Islet precursor cell (in vitro differentiated cells): ENCODE data around the gene CLEC7A.
A peak's percentile ranks its signal among the peaks of the same experiment; 100 is the strongest.

Experiments
- DNase-seq: peaks from one replicate; pipeline ENCODE4 v3.0.0-alpha.2; 2018

CLEC7A gene

DNA sequence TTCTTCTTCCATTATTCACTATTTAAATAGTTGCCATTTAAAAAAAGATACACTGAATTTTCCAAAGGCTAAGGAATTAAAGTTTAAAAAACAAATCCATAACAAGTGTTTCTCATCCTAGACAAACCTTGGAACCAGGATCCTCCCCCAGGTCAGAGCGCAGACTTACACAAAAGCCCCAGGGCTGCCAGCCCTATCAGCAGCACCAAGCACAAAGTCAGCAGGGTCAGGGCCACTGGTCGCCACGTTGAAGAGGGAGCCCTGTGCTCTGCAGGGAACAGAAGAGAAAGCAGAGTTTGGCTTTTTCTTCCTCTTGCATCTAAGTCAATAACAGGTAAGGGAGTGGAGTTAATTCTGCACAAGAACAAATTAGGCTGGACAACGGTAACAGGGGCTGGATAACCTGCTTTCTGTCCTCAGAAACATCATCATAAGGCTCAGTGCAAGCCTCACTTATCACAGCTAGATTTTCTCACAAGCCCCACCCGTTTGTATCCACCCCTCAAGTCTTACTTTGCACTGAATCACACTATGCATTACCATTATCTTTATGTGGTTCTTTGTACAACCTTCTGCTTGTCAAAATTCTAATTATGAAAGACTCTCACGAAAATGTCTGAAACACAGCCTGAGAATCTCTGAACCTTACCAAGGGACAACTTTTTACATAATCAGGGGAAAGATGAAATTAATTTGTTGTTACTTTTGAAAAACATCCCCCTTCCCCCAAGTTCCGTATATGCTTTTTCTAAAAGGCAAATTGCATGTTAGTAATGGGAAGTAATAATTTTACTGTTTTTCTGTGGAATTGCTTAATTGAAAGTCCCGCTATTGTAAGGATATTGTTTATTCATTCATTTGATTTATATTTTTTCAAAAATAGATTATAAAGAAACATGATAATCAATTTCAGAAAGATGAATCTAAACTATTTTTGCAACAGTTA, 40.8 kb downstream of the CLEC7A start:
- no peak for DNase-seq

DNA sequence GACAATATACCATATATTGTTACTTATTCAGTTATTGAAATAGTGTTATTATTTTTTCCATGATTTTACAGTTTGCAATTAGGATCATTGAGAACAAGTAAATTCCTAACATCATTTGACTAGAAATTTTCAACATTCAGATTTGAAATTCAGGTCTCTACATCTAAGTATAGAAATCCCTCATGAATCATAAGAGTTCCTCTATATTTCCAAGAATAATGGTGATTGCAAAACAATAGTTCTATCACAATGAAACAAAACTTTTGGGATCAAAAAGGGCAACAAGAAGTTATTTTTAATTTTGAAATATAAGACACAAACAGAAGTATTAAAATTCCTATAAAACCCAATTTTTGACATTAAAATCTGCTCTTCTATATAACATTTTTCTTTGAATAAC, 42.0 kb downstream of the CLEC7A start:
- DNase-seq = no peak

DNA sequence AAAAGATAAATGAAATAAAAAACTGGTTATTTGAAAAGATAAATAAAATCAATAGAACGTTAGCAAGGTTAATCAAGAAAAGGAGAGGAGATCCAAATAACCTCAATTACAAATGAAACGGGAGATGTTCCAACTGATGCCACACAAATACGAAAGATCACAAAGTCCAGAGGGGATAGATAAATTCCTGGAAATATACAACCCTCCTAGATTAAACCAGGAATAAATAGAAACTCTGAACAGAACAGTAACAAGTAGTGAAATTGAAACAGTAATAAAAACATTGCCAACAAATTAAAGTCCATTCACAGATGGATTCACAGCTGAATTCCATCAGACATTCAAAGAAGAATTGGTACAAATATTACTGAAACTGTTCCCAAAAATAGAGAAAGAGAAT, 43.6 kb downstream of the CLEC7A start:
- DNase-seq = no peak

DNA sequence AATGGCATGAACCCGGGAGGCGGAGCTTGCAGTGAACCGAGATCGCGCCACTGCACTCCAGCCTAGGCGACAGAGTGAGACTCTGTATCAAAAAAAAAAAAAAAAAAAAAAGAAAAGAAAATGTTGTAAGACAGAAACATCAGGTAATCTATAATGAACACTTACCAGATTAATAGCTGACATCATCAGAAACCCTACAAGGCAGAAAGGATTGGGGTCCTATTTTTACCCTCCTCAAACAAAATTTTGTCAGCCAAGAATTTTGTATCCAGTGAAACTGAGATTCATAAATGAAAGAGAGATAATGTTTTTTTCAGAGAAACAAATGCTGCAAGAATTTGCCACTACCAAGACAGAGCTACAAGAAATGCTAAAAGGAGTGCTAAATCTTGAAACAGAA, 45.3 kb downstream of the CLEC7A start:
- no peak for DNase-seq

DNA sequence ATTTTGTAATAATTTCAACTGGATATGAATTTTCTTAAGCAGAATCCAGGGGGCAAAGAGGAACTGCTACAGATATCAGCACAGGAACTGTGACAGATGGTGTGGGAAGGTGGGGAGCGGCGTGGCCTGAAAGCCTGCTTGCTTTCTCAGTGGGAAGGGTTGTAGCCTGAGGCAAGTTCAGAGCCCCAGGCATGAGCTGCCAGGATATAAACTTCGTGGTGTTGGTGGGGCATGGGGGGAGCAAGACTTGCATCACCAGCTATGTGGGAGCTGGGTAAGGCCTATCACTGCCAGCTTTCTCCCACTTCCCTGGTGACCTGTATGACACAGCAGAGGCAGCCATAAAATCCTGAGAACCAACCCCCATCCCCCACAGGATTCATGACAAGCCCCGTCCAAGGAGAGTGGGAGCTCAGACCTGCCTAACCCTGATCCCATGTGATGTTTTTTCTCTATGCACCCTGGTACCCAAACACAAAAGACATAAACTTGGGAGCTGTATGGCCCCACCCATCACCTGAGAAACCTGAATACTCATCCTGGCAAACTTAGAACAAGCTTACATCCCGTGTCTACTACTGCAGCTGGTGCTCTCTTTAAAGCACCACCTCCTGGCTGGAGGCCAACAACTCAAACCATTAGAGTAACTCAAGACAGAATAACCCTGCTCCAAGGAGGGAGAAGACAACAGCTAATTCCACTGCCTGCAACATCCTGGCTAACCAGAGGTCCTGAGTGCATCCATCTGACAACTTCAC, 47.7 kb downstream of the CLEC7A start:
- no peak for DNase-seq

DNA sequence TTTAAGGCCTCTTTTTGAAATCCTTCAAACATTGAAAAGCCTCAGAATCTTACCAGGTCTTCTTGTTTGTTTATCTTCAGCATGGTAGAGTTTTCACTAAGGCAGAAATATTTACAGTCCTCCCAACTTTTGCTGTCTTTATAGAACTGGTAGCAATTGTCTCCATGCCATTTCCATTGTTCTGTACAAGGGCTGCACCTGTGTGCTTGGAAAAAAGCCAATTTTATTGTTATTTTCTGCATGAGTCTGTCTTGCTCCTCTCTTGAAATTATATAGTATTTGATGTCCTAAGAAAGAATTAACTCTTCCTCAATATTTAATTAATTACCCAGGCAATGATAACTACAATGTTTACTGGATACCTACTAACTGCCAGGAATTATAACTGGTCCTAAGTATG, 54.5 kb downstream of the CLEC7A start:
- DNase-seq = no peak

DNA sequence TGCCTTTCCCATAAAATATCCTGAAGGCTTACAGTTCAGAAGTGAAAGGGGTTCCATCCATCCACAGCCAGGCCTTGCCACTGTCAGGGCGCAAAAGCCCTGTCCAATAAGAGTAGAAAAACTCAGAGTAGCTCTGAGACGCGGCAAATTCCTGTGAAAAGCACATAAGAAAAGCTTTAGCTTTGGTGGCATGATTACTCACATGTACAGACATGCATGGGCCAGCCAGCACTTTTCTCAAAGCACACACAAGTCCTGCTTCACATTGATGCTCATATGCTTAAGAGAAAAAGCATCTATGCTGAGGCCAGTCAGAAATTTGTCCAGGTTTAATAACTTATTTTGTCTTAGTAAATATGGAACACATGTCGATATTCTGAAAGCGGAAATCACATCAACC, 56.7 kb downstream of the CLEC7A start:
- DNase-seq = no peak

DNA sequence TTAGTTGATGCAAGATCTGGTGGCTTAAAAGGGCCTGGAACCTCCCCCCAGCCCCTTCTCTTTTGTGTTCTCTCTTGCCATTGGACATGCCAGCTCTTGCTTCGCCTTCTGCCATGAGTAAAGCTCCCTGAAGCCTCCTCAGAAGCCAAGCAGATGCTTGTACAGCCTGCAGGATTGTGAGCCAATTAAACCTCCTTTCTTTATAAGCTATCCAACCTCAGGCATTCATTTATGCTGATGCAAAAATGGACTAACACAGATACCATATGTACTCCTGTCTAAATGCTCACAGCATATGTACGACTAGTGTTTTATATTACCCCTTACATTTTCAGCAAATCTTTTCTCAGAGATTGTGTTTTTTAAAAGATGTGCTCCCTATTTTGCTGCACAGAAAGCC, 57.9 kb downstream of the CLEC7A start:
- no peak for DNase-seq

DNA sequence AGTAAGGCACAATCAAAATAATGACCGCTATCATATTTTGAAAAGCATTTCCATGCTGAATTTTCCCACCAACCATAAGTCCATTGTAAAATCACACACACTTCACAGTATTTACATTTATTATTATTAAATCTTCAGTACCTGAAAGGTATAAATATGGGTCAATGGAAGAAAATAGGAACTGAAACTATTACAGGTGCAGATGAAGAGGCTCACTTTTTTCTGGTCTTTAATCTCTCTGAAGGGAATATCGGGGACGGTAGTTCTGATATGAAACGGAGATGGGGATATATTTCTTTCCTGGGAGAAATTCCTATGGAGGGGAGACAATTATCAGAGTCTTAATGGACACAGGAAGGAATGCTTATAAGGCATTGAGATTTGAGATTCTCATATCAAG, 59.6 kb downstream of the CLEC7A start:
- DNase-seq = no peak

DNA sequence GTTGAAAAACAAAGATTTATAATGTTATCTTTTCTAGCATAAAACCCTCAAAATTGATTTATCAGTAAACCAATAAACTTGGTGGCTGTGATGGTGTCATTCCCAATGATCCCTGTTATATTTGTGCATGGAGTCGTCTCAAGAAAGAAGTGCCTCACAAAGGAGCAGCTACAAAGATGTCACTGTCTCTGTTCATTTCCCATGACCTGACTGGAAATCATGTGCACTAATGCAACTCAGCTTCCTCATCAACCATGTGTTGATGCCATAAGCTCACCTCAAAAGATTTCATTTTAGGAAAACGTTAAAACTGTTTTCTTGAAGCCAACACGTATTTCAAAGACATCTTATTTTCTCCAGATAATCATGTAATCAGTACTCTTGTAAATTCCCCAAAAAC, 60.0 kb downstream of the CLEC7A start:
- no peak for DNase-seq

DNA sequence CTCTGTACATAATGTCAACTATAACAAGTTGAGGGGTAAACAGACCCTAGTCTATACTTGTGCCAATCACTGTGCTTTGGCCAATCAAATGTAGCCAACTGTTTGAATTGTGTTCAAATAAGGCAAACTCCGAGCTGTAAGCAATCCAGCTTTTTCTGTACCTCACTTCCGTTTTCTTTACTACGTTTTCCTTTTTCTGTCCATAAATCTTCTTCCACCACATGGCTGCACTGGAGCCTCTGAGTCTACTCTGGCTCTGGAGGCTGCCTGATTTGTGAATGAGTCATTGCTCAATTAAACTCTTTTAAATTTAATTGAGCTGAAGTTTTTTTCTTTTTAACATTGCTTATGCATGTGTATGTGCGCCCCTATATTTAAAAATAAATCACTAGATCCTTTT, 60.9 kb downstream of the CLEC7A start:
- no peak for DNase-seq

DNA sequence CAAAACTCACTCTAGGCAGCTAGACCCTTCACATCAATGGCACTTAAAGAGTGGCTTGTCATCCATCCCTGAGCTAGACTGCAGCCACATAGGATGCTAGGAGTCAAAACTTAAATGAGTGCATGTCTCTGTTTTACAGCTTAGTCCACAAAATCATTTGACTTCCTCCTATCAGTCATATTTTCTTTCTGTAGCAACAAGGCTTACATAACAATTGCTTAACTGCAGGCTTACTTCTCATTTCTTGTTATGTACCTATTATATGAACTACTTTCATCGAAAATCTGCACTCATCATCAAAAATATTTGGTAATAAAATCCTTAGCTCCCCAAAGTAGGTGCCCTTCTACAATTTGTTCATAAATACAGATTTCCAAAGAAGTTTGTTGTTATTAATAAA, 61.4 kb downstream of the CLEC7A start:
- DNase-seq = no peak

DNA sequence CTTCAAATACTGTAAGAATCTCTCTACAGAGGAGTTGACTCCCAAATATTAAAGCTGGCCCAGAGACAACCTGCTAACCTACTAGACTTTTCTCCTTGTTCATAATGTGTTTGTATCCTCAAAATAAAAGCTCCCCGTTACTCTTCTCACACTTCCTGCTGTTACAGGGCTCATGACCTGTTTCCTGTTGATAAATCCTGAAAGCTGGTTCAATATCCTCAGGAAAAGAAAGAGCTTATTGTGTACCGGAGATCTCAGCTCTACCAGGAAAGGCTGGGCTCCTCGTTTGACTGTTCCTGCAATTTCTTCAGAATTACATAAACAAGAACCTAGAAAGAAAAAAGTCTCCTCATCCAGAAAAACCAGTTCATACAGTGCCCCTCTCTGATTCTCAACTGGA, 62.1 kb downstream of the CLEC7A start:
- peak; percentile 62 for DNase-seq

DNA sequence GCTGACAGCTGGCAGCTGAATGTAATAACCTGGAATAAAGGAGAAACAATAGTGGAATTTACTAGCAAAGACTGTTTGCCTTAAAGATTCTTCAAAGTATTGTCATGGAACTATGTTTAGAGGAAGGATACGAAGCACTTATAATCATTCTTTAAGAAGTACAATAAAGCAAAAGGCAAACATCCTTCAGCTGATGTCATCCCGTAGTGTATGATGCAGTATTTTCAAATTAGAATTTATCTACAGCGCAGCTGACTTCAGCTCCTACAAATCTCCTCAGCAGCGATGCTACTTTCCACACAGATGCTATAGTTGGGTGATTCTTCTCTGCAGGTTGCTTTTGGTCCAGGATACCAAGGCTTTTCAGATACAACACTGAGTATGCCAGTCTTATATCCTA, 62.7 kb downstream of the CLEC7A start:
- no peak for DNase-seq
